Endothelial cell of umbilical vein (primary cell): ENCODE results near the gene SYNPO2L. TPM values are rescaled to one million over a fixed set of nuclear protein-coding genes. Genes with fewer than 3 reads are reported as not detected.
"Not testable (repeated sequence)": the region's sequence is repeated elsewhere in the genome, so short reads cannot be mapped to it uniquely, and the experiment has no call there.

ENCODE experiments used
- BruUV-seq: library from RNA; stranded (reverse); fragments of 400-500 nt; replicated peaks from 2 replicates; lab custom pipeline; 2021; lab: Mats Ljungman, UMichigan
- CTCF ChIA-PET: fragments of 300-600, 350-600 bp; sonication (Branson Sonifier 250); formaldehyde crosslinking; loops from one replicate; lab custom pipeline; 2021; ENCODE audit warnings: antibody characterized with exemption, inconsistent platforms; lab: Charles Lee
- POLR2A ChIA-PET: fragments of 300-600, 350-600 bp; sonication (Branson Sonifier 250); formaldehyde crosslinking; loops from one replicate; lab custom pipeline; 2021; ENCODE audit warnings: antibody characterized with exemption, inconsistent platforms; lab: Charles Lee
- DNase-seq: peaks from one replicate; pipeline ENCODE4 v3.0.0-alpha.2; 2011; ENCODE audit warnings: low read depth, low spot score
- FAIRE-seq: peaks from 2 replicates; lab custom pipeline; 2011; peaks lifted over from hg19 to GRCh38; lab: Jason Lieb, UNC
- H2AFZ ChIP-seq: 2 replicates; pipeline ENCODE4 v1.6.0; 2012; ENCODE audit warnings: low read depth, low read length, control low read depth, inconsistent platforms
- H3K27ac ChIP-seq: 2 replicates; pipeline ENCODE4 v1.5.1; 2011; ENCODE audit warnings: low read depth, mild to moderate bottlenecking, control low read depth, low read length, moderate library complexity; ENCODE audit not compliant: insufficient read depth
- H3K27me3 ChIP-seq, 2 experiments: 2 replicates each; pipeline versions ENCODE4 v1.6.0 to v1.6.1; 2011; ENCODE audit warnings: low read length in 2 of 2, mixed read lengths in 1 of 2; ENCODE audit not compliant: control insufficient read depth in 2 of 2, insufficient read depth in 2 of 2
- H3K36me3 ChIP-seq, 2 experiments: 2 replicates in 1 of 2; 3 replicates in 1 of 2; pipeline ENCODE4 v1.5.1; 2011; ENCODE audit warnings: low read length in 2 of 2, mild to moderate bottlenecking in 1 of 2, moderate library complexity in 1 of 2; ENCODE audit not compliant: control insufficient read depth in 2 of 2, insufficient read depth in 2 of 2; ENCODE audit errors: extremely low read depth in 1 of 2
- H3K4me1 ChIP-seq: 3 replicates; pipeline ENCODE4 v1.5.1; 2011; ENCODE audit warnings: mild to moderate bottlenecking, low read length; ENCODE audit not compliant: control insufficient read depth, insufficient read depth; ENCODE audit errors: extremely low read depth
- H3K4me2 ChIP-seq: 2 replicates; pipeline ENCODE4 v1.6.1; 2011; ENCODE audit warnings: low read length, control low read depth, mixed read lengths; ENCODE audit not compliant: insufficient read depth
- H3K4me3 ChIP-seq, 3 experiments: fragments of 200-600 bp in 1 of 3; sonication (generic), shearing (Covaris generic) in 1 of 3; replicated peaks in 1 of 3; 2 replicates each; pipeline ENCODE4 v1.5.1; 2011 to 2016; ENCODE audit warnings: control low read depth in 3 of 3, low read length in 3 of 3, mild to moderate bottlenecking in 2 of 3, inconsistent platforms in 1 of 3, low read depth in 1 of 3, moderate library complexity in 1 of 3; ENCODE audit not compliant: insufficient read depth in 1 of 3
- H3K79me2 ChIP-seq: 2 replicates; pipeline ENCODE4 v1.6.0; 2012; ENCODE audit warnings: low read length, inconsistent platforms; ENCODE audit not compliant: control insufficient read depth, insufficient read depth
- H3K9ac ChIP-seq: replicated peaks from 2 replicates; pipeline ENCODE3; 2011; ENCODE audit warnings: low read length, control low read depth; ENCODE audit not compliant: insufficient read depth; ENCODE audit errors: extremely low read depth
- H3K9me1 ChIP-seq: replicated peaks from 3 replicates; pipeline ENCODE4 v1.6.0; 2011; ENCODE audit warnings: mild to moderate bottlenecking, low read length; ENCODE audit not compliant: control insufficient read depth, insufficient read depth; ENCODE audit errors: extremely low read depth
- H3K9me3 ChIP-seq: replicated peaks from 2 replicates; pipeline ENCODE4 v1.5.1; 2012; ENCODE audit warnings: low read length, inconsistent platforms; ENCODE audit not compliant: control insufficient read depth, insufficient read depth
- H4K20me1 ChIP-seq: replicated peaks from 2 replicates; pipeline ENCODE3; 2011; ENCODE audit warnings: mild to moderate bottlenecking, low read length; ENCODE audit not compliant: control insufficient read depth, insufficient read depth; ENCODE audit errors: extremely low read depth
- MAX ChIP-seq: IDR thresholded peaks from 2 replicates; pipeline ENCODE4 v1.6.1; 2011; ENCODE audit not compliant: insufficient read depth, insufficient read length
- MYC ChIP-seq: IDR thresholded peaks from one replicate; pipeline ENCODE4 v1.6.1; 2011; ENCODE audit warnings: mild to moderate bottlenecking, low read depth, low read length
- dilution Hi-C: fragments of 300-500 bp; cut with MboI; formaldehyde crosslinking; loops from one replicate; pipeline ENCODE4 v1.15.0; 2019; ENCODE audit warnings: low sequenced_read_pairs; ENCODE audit not compliant: extremely low pct_ligation_motif_present
- intact Hi-C: fragments of 100-400 bp; cut with micrococcal nuclease; formaldehyde crosslinking; loops from one replicate; pipeline ENCODE4 v1.10.0; 2022
- polyA plus RNA-seq, 4 experiments: library from polyadenylated mRNA; depleted of rRNA in 3 of 4; stranded (reverse) in 3 of 4; unstranded in 1 of 4; fragments of >200 nt; gene quantifications; 2 replicates each; pipeline versions ENCODE4 v1.2.1 to v1.2.3, GENCODE V29; 2011 to 2012; ENCODE audit warnings: missing spikeins in 1 of 4
- total RNA-seq: library from RNA; stranded (reverse); gene quantifications from 2 replicates; pipeline ENCODE4 v1.2.3, GENCODE V29; 2021

The SYNPO2L gene
- total and polyA plus RNA-seq, 2 donors (not counting 3 experiments of a cell fraction or from before 2014, with no cell fraction given): not detected

- H3K27ac ChIP-seq, intact Hi-C loops, H3K79me2 ChIP-seq, H3K36me3 ChIP-seq, H3K9me3 ChIP-seq, H3K9ac ChIP-seq, H3K4me2 ChIP-seq, H4K20me1 ChIP-seq, BruUV-seq, POLR2A ChIA-PET, FAIRE-seq, dilution Hi-C loops, H3K27me3 ChIP-seq, CTCF ChIA-PET, H3K4me3 ChIP-seq, DNase-seq, H2AFZ ChIP-seq, H3K4me1 ChIP-seq, H3K9me1 ChIP-seq: not testable (repeated sequence)
These were observed 6.9 kb upstream of the SYNPO2L start for GRCh38 chr10:73662705-73663104.

DNA sequence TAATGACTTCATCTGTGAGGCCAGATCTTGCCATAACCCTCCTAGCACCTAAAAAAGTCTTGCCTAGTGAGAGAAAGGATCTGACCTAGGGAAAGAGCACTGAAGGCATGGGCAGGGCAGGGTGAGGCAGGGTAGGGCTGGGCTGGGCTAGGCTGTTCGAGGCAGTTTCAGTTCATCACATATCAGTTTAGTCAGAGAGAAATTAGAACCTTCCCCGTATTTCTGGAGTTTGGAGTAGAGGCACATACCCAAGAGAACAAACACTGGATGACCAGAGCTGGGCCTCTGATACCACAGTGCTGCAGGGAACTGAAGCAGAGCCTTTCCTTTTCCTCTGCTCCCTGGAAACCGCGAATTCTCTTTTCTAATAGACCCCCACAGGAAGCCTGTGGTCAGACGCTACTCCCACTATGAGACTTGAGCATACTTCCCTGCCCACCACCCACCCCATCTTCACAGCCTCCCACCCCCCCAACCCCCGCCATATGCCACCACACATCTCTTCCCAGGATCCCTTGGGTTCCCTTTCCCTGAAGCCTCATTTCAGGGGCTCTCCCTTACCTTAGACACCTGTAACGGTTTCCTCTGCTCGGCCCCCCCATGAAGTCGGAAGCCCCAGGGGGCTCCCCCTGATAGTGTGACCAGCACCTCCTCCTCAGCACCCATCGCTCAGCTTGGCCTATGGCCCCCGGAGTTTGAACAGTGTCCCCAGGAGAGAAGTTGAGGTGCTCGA is 406 bp downstream of the SYNPO2L start:
- no peak for DNase-seq
- TF ChIP-seq MAX (no peak), MYC (no peak)
- FAIRE-seq: no peak
- Histone ChIP-seq H3K27me3 (peaks cover 0 to 4% of the 10 kb centered on the region in 2 experiments), H3K36me3 (no peaks in the 10 kb centered on the region), H3K4me2 (no peak overlapping the region), H3K9ac (no peak overlapping the region), H4K20me1 (no peaks in the 10 kb centered on the region), H3K9me3 (no peaks in the 10 kb centered on the region), H3K4me1 (no peaks in the 10 kb centered on the region), H3K79me2 (no peaks in the 10 kb centered on the region), H3K9me1 (no peaks in the 10 kb centered on the region), H2AFZ (no peak overlapping the region), H3K27ac (no peak overlapping the region), H3K4me3 (no peak overlapping the region)
- ChIA-PET POLR2A (interaction anchor here (1.2 kb wide), 1 partner anchor 117 kb away, joined by 5 read pairs; no protein-coding TSS in a partner anchor), CTCF (no interaction called here)
- dilution Hi-C loops (no loop called here), intact Hi-C loops (no loop called here)
- BruUV-seq: no TSS peak
